Measurements from ENCODE around the gene RNF223. TPM values are rescaled to one million over a fixed set of nuclear protein-coding genes. Genes with fewer than 3 reads are reported as not detected.

The RNF223 gene
- total and polyA plus RNA-seq, 2 of the 13 experiments (the other 11 are each of a cell fraction or from before 2014, with no cell fraction given), result 0.03 TPM; not detected in 1

GRCh38 chr1:1071486-1072298 is 2.4 kb downstream of the RNF223 start:
- ATAC-seq (no peak), DNase-seq (ENCODE audit: low spot score) (no peak), FAIRE-seq (no peak)
- peaks cover 37% of the 10 kb centered on the region for H3K4me1 ChIP-seq (ENCODE audit: insufficient read depth, low read length)
- in situ Hi-C loops (cut with HindIII; ENCODE audit: extremely low pct_ligation_motif_present, low pct_unique_long_range_greater_than_20kb) (no loop called here), intact Hi-C loops (cut with micrococcal nuclease; ENCODE audit: unreplicated experiment) (no loop called here)
- CTCF ChIA-PET (ENCODE audit: low intra/inter-chr PET ratio, low total read pairs), result no interaction called here
- WGBS (ENCODE audit: low lambda C conversion rate), result 0% methylated on average over 1 of the region's 56 CpGs
- H3K4me3 ChIP-seq (replicated peaks in 1 of 3; ENCODE audit: insufficient read depth in 1 of 3, low read depth in 2 of 3, low read length in 3 of 3), result no peak overlapping the region; a peak in 1 of 6 replicates
- H4K20me1 ChIP-seq (ENCODE audit: insufficient read depth, low read length), result no peaks in the 10 kb centered on the region
- peaks cover 34 to 63% of the 10 kb centered on the region in 2 experiments for H3K27me3 ChIP-seq (ENCODE audit: control insufficient read depth in 1 of 2, insufficient read depth in 2 of 2, low read length in 2 of 2)
- no TSS peak for BruUV-seq (replicated peaks)
- no peak overlapping the region for H2AFZ ChIP-seq (ENCODE audit: low read length)
- POLR2A ChIA-PET, result interaction anchor here (1.3 kb wide), 1 partner anchor 7 kb away, joined by 5 read pairs; no protein-coding TSS in a partner anchor
- TF ChIP-seq MBD4 (IDR thresholded peaks at IDR 0.05; ENCODE audit: borderline replicate concordance, low read length) (no peak), HNRNPL (IDR thresholded peaks at IDR 0.05; ENCODE audit: low read depth, low read length) (0 out of 2 replicates have a peak, but pooled peaks have one; percentile 15), CSRNP2 (CRISPR knock-in tag; conservative IDR thresholded peaks at IDR 0.05; ENCODE audit: low read depth) (no peak), ZNF776 (CRISPR knock-in tag; IDR thresholded peaks at IDR 0.05) (peak; percentile 31; the same call in 1 of the 2 replicates), GABPB1 (CRISPR knock-in tag; IDR thresholded peaks at IDR 0.05) (peak; percentile 18; the same call in 1 of the 2 replicates), PATZ1 (CRISPR knock-in tag; IDR thresholded peaks at IDR 0.05) (0 out of 2 replicates have a peak, but pooled peaks have one; percentile 7)
- H3K4me2 ChIP-seq (ENCODE audit: low read depth, low read length), result peak overlapping the region; percentile 20; the same call in 1 of the 2 replicates
- no peak overlapping the region for H3K9ac ChIP-seq (ENCODE audit: insufficient read depth, low read depth, low read length)
- H3K27ac ChIP-seq (ENCODE audit: extremely low read length, insufficient read depth, low read length), result no peak overlapping the region
- H3K79me2 ChIP-seq (ENCODE audit: insufficient read depth, low read length), result no peaks in the 10 kb centered on the region
- no peaks in the 10 kb centered on the region for H3K9me3 ChIP-seq (ENCODE audit: low read length)
- no peaks in the 10 kb centered on the region for H3K36me3 ChIP-seq (replicated peaks in 1 of 2; ENCODE audit: control insufficient read depth in 1 of 2, insufficient read depth in 2 of 2, low read length in 2 of 2)

Data from HepG2 (cell line).